OCI-LY1 (cell line): Measurements from ENCODE around the gene HTR2C.

Experiments used
- H2AFZ ChIP-seq: fragments of 200-600 bp; sonication (generic), shearing (Covaris generic); 2 replicates; pipeline ENCODE4 v1.6.0; 2014; ENCODE audit warnings: antibody characterized with exemption, mild to moderate bottlenecking, low read length
- H3F3A ChIP-seq: fragments of 200-600 bp; sonication (generic), shearing (Covaris generic); 2 replicates; pipeline ENCODE4 v1.6.0; 2014; ENCODE audit warnings: mild to moderate bottlenecking, antibody characterized with exemption, low read length, moderate library complexity; ENCODE audit not compliant: insufficient read depth
- H3K27ac ChIP-seq: fragments of 200-600 bp; sonication (generic); 2 replicates; pipeline ENCODE4 v1.5.1; 2014; ENCODE audit warnings: low read length, mixed run types, mild to moderate bottlenecking, low read depth; ENCODE audit not compliant: poor library complexity, severe bottlenecking
- H3K27me3 ChIP-seq: fragments of 200-600 bp; sonication (generic); 2 replicates; pipeline ENCODE4 v1.6.0; 2014; ENCODE audit warnings: antibody characterized with exemption, mild to moderate bottlenecking, low read length, moderate library complexity; ENCODE audit not compliant: insufficient read depth
- H3K36me3 ChIP-seq: fragments of 200-600 bp; sonication (generic); 2 replicates; pipeline ENCODE4 v1.6.1; 2014; ENCODE audit warnings: mild to moderate bottlenecking, antibody characterized with exemption, low read length, moderate library complexity, mixed read lengths; ENCODE audit not compliant: insufficient read depth
- H3K4me1 ChIP-seq: fragments of 200-600 bp; sonication (generic); 2 replicates; pipeline ENCODE4 v1.5.1; 2014; ENCODE audit warnings: mild to moderate bottlenecking, low read length, moderate library complexity; ENCODE audit not compliant: insufficient read depth, severe bottlenecking
- H3K4me2 ChIP-seq: fragments of 200-600 bp; sonication (generic), shearing (Covaris generic); 2 replicates; pipeline ENCODE4 v1.6.1; 2014; ENCODE audit warnings: low read length
- H3K4me3 ChIP-seq: fragments of 200-600 bp; sonication (generic); 2 replicates; pipeline ENCODE4 v1.5.1; 2014; ENCODE audit warnings: low read length, low read depth, mild to moderate bottlenecking, mixed read lengths; ENCODE audit not compliant: poor library complexity, severe bottlenecking
- H3K79me2 ChIP-seq: fragments of 200-600 bp; shearing (Covaris generic); 2 replicates; pipeline ENCODE4 v1.6.1; 2016; ENCODE audit warnings: mixed run types, low read length, mixed read lengths; ENCODE audit not compliant: insufficient read depth
- H3K9ac ChIP-seq: fragments of 200-600 bp; sonication (generic), shearing (Covaris generic); 2 replicates; pipeline ENCODE4 v1.6.1; 2014; ENCODE audit warnings: mild to moderate bottlenecking, low read length, mixed read lengths
- H3K9me2 ChIP-seq: fragments of 200-600 bp; sonication (generic), shearing (Covaris generic); 2 replicates; pipeline ENCODE4 v1.6.1; 2014; ENCODE audit warnings: low read depth, mild to moderate bottlenecking, low read length, mixed read lengths
- H3K9me3 ChIP-seq: fragments of 200-600 bp; shearing (Covaris generic); 2 replicates; pipeline ENCODE4 v1.6.1; 2014; ENCODE audit warnings: low read length, mixed read lengths
- H4K20me1 ChIP-seq: fragments of 200-600 bp; sonication (generic), shearing (Covaris generic); 2 replicates; pipeline ENCODE4 v1.6.0; 2016; ENCODE audit warnings: mild to moderate bottlenecking, low read length; ENCODE audit not compliant: insufficient read depth
- EZH2 ChIP-seq: fragments of 200-600 bp; sonication (generic), shearing (Covaris generic); IDR thresholded peaks from 2 replicates; pipeline ENCODE4 v1.8.0; 2017; ENCODE audit warnings: borderline replicate concordance, mixed run types, mild to moderate bottlenecking, antibody characterized with exemption, low read length, moderate library complexity, mixed read lengths
- TF ChIP-seq, protein P1 (sequence below): fragments of 200-600 bp; sonication (generic), shearing (Covaris generic); IDR thresholded peaks from 2 replicates; pipeline ENCODE4 v1.5.1; 2017; ENCODE audit warnings: mild to moderate bottlenecking, antibody characterized with exemption, low read length, moderate library complexity, mixed read lengths

The HTR2C gene

DNA sequence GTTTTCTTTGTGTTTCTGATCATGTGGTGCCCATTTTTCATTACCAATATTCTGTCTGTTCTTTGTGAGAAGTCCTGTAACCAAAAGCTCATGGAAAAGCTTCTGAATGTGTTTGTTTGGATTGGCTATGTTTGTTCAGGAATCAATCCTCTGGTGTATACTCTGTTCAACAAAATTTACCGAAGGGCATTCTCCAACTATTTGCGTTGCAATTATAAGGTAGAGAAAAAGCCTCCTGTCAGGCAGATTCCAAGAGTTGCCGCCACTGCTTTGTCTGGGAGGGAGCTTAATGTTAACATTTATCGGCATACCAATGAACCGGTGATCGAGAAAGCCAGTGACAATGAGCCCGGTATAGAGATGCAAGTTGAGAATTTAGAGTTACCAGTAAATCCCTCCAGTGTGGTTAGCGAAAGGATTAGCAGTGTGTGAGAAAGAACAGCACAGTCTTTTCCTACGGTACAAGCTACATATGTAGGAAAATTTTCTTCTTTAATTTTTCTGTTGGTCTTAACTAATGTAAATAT, 323.2 kb downstream of the HTR2C start:
- Histone ChIP-seq H3K4me2 (no peak overlapping the region), H3K36me3 (no peaks in the 10 kb centered on the region), H2AFZ (no peak overlapping the region), H3K9me2 (no peaks in the 10 kb centered on the region), H3K9me3 (no peaks in the 10 kb centered on the region), H4K20me1 (no peaks in the 10 kb centered on the region), H3K27me3 (no peaks in the 10 kb centered on the region), H3F3A (no peaks in the 10 kb centered on the region), H3K4me1 (no peaks in the 10 kb centered on the region), H3K79me2 (no peaks in the 10 kb centered on the region), H3K9ac (no peak overlapping the region), H3K27ac (no peak overlapping the region), H3K4me3 (no peak overlapping the region)
- no peak for TF ChIP-seq EZH2
- TF ChIP-seq, protein P1, sequence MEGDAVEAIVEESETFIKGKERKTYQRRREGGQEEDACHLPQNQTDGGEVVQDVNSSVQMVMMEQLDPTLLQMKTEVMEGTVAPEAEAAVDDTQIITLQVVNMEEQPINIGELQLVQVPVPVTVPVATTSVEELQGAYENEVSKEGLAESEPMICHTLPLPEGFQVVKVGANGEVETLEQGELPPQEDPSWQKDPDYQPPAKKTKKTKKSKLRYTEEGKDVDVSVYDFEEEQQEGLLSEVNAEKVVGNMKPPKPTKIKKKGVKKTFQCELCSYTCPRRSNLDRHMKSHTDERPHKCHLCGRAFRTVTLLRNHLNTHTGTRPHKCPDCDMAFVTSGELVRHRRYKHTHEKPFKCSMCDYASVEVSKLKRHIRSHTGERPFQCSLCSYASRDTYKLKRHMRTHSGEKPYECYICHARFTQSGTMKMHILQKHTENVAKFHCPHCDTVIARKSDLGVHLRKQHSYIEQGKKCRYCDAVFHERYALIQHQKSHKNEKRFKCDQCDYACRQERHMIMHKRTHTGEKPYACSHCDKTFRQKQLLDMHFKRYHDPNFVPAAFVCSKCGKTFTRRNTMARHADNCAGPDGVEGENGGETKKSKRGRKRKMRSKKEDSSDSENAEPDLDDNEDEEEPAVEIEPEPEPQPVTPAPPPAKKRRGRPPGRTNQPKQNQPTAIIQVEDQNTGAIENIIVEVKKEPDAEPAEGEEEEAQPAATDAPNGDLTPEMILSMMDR: no peak

DNA sequence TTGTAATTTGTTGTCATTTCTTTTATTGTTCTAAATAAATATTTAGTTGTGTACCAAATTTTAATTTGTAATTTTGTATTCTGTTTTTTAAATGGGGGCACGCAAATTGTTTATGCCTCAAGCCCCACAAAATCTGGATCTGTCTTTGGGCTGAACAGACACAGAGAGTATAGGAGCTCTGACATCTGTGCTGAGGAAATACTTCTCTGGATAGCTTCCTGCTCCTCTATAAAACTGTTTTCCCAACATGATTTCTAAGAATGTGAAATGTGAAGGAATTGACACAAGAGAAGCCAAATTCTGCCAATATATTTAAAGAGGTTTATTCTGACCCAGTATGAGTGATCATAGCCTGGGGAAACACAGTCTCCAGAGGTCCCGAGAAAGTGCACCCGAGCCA, 340.5 kb downstream of the HTR2C start:
- no peak for TF ChIP-seq EZH2
- TF ChIP-seq, protein P1: no peak
- Histone ChIP-seq H2AFZ (no peak overlapping the region), H3K27ac (no peak overlapping the region), H3K79me2 (no peaks in the 10 kb centered on the region), H3K36me3 (no peaks in the 10 kb centered on the region), H3K4me1 (no peaks in the 10 kb centered on the region), H4K20me1 (no peaks in the 10 kb centered on the region), H3K9ac (no peak overlapping the region), H3F3A (no peaks in the 10 kb centered on the region), H3K4me2 (no peak overlapping the region), H3K9me2 (no peaks in the 10 kb centered on the region), H3K9me3 (no peaks in the 10 kb centered on the region), H3K27me3 (no peaks in the 10 kb centered on the region), H3K4me3 (no peak overlapping the region)

DNA sequence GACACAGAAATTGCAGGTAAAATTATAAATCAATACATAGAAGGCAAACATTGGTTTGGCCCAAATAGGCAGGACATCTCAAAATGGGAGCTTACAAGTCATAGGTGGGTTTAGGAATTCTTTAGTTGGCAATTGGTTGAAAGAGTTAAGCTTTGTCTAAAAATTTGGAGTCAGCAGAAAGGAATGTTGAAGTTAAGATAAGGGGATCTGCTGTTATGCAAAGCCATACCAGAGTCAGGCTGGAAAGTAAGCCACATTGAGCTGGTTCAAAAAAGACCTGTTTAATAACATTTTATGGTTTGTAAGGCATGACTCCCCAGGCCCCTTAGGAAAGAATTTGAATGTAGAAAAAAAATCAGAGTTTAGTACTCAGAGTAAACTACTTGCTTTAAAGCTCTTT, 341.0 kb downstream of the HTR2C start:
- Histone ChIP-seq H4K20me1 (no peaks in the 10 kb centered on the region), H3K9me3 (no peaks in the 10 kb centered on the region), H3K4me1 (no peaks in the 10 kb centered on the region), H3K79me2 (no peaks in the 10 kb centered on the region), H3K36me3 (no peaks in the 10 kb centered on the region), H3K27me3 (no peaks in the 10 kb centered on the region), H3K27ac (no peak overlapping the region), H3K4me3 (no peak overlapping the region), H3K4me2 (no peak overlapping the region), H3F3A (no peaks in the 10 kb centered on the region), H2AFZ (no peak overlapping the region), H3K9me2 (no peaks in the 10 kb centered on the region), H3K9ac (no peak overlapping the region)
- TF ChIP-seq, protein P1: no peak
- no peak for TF ChIP-seq EZH2
